Fibroblast of peridontal ligament (primary cell): ENCODE measurements around the gene NME3.
"Not testable (repeated sequence)": the region's sequence is repeated elsewhere in the genome, so short reads cannot be mapped to it uniquely, and the experiment has no call there.

Experiments used
- DNase-seq: peaks from one replicate; pipeline ENCODE4 v3.0.0-alpha.2; 2010; ENCODE audit errors: extremely low read depth

Gene NME3

GRCh38 chr16:1771188-1771863 is at the start of gene NME3:
Gene NME3 (minus strand): TSS chr16:1771543. CDS start chr16:1771534, 9 bp downstream.
- DNase-seq: peak; percentile 57

DNA sequence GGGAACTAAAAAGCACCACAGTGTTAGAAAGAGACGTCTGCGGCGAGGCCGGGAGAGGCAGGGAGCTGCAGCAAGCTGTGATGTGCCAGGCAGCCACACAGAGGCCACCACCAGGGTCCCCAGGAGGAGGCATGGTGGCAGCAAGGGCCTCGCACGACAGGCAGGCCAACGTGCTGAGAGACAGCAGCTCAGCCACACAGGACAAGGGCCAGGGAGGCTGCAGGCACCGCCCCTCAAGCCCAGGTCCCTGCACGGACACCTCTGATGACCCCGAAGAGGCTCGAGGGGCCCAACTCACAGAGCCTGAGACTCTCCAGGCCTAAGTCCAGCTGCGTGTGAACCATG is 49.6 kb upstream of the NME3 start:
- no peak for DNase-seq

DNA sequence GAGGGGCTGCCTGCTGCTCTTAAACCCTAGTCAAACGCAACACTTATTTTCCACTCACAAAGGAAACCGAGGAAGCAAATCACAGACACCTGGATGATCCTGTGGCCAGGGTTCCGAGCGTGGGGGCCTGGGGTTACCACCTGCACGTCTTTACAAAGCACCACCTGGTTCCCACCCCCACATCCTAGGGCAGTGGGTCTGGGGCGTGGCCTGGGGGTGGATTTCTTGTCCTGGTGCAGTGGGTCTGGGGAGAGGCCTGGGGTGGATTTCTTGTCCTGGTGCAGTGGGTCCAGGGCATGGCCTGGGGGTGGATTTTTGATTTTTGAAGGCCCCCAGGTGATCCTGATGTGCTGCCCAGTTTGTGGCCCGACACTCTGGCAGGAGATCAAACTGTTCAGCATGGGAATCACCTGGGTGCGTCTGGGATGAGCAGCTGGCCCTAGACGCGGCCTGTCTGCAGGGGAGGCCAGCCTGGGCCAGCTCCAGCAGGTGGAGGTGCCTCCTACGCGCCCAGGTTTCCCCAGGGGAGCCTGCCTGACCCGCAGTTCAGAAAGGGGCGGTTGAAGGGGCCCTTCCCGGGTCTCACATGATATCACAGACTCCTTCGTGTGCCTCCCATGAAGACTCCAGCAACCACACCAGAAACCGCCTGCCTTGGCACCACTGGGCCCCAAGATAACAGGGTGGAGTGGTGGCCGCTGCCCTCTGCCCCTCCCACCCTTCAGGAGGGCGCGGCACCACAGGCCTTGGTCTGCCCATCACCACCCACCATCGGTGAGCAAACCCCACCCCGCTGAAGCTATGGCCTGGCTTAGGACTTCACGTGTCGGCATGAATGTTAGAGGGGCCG is 49.0 kb upstream of the NME3 start:
- no peak for DNase-seq

DNA sequence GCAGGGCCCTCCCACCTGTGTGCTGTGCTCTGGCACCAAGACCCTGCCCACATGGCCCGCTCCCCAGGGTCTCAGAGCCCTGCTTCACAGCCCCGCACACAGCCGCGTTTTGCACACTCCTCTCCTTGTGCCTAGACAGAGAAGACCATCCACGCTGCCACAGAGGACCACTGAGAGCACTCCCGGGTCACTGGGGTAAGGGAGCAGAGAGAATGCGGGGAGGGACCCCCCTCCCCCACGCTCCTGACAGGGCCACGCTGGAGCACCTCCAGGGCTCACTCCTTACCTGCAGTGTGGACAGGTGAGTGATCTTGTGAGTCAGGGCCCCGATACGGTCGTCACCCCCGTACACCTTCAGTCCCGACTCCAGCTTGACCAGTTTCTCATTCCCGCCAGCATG is 48.3 kb upstream of the NME3 start:
- DNase-seq: no peak

GRCh38 chr16:1818873-1819525 is 47.7 kb upstream of the NME3 start:
- DNase-seq: no peak

GRCh38 chr16:1818204-1818872 is 47.0 kb upstream of the NME3 start:
- DNase-seq: no peak

DNA sequence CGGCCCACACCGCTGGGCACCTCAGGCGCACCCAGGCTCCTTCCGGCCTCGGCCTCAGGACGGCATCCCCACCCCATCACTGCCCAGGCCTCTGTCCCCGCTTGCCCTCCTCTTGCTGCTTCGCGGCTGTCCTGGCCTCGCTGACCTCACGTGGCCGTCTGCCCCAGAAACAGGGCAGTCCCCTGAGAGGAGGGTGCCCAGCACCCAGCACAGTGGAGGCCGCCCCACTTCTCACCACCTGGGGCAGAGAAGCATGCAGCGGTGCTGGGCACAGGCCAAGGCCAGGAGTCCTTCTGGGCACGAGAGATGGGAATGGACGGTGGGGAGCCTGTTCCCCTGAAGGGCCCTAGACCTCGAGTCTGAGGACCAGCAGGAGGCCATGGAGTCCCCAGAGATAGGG is 46.4 kb upstream of the NME3 start:
- no peak for DNase-seq

DNA sequence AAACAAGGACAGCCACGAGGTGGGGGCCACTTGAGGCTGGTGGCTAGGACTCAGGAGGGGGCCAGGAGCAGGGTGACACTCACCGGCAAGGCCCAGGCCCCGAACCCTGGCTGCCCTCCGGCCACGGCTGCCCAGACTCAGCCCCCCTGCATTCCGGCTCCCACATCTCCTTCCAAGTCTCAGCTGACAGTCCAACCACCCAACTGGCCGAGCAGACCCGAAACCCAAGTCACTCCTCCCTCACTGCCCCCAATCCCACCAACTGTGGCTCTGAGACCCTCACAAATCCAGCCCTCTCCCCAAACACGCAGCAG is 45.9 kb upstream of the NME3 start:
- no peak for DNase-seq

DNA sequence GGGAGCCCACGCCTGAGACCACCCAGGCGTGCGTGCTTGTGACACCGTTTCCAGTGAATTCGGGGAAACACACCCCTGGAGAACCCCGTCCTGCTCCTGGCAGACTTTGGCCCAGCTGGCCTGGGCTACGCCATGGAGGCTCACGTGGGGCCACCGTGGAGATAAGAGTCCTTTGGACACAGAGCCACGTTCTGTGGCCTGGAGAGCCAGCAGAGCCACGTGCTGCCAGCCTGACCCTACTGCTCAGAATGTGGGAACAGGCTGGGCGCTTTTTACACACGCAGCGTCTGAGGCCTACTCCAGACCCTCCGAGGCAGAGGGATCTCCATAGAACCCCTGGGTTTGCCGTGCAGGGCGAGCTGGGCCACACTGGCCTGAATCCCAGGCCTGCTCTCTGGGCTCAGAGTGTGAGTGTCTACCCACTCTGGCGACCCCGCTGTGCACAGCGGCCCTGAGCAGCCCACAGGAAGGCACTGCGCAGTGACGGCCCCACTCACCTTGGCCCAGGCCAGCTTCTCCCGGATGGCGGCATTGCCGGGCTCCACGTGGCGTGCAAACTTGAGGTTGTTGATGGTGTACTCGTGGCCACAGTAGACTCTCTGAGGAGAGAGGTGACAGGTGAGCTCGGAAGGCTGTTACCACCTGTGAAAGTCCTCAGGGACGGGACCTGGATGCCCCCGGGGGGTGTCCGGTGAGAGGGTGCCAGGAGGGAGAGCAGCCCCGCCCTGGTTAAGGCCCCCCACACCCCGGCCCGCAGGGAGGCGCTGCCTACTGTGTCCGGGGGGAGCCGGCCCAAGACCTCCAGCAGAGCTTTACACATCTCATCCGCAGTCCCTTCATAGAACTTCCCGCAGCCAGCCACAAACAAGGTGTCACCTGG is 45.3 kb upstream of the NME3 start:
- DNase-seq: no peak

DNA sequence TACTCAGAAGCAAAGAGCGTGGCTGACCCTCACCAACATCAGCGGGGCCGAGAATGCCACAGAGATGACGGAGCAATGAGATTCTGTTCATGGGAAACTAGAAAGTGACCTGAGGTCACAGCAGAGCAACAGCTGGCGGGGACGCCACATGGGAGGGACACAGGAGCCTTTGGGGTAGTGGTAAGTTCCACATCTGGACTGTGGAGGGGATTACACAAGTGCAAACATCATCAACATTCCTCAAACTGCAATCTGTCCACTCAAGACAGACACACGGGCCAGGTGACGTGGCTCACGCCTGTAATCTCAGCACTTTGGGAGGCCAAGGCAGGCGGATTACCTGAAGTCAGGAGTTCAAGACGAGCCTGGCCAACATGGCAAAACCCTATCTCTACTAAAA is 44.1 kb upstream of the NME3 start:
- DNase-seq: no peak

DNA sequence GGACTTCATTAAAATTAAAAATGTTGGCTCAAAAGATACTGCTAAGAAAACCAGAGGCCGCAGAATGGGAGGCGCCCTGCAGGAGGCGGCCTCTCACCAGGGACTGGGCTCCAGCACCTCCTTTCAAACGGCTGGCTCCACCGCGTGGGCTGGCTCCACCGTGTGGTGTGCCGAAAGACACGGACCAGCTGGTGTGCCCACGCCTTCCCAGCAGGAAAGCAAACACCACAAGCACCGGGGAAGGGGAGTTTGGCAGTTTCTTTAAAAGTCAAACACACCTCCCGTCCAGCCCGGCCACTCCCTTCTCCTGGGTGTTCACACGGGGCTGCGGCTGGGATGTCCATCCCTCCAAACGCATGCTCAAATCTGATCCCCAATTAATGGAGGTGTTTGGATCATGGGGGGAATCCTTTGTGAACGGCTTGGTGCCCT is 41.4 kb upstream of the NME3 start:
- DNase-seq: peak; percentile 59

- no peak for DNase-seq
Measured at GRCh38 chr16:1810536-1810935, 39.2 kb upstream of the NME3 start.

- DNase-seq: no peak
Measured at GRCh38 chr16:1810106-1810505, 38.8 kb upstream of the NME3 start.

GRCh38 chr16:1809281-1809801 is 38.0 kb upstream of the NME3 start:
- DNase-seq: no peak

DNA sequence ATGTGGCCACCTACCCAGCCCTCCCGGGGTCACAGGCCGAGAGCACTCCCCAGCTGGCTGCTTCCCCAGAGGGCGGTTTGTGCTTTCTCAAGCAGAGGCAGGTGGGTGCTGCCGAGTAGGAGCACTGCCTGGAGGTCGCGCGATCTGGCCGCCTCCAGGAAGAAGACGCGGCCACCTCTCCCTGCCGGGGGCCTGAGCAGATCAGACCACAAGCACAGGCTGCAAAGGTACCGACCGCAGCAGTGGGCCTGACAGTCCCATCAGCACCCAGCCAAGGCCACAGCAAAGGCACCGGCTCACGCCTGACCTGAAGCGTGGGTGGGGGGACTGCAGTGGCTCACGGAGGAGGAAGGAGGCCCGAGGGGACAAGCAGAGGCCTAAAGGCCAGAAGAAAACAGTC is 37.3 kb upstream of the NME3 start:
- no peak for DNase-seq

- DNase-seq: no peak
Measured at GRCh38 chr16:1807626-1808025, 36.3 kb upstream of the NME3 start.

DNA sequence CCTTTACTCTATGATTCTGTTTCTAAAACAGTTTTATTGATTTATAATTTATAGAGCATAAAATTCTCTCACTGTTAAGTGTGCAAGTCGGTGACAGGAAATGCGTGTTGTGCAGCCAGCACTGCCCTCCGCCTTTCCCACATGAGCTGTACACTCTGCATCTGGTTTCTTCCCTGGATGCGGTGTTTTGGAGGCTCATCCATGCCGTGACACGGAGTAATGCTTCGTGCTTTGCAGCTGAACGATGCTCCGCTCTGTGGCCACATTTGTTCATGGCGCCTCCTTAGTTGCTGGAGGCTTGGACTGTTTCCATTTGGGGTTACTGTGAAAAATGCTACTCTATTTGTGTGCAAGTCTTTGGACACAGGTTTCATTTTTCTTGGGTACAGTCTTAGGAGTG is 29.4 kb upstream of the NME3 start:
- no peak for DNase-seq

- DNase-seq: not testable (repeated sequence)
Measured at GRCh38 chr16:1799263-1799662, 27.9 kb upstream of the NME3 start.

GRCh38 chr16:1794908-1795666 is 23.7 kb upstream of the NME3 start:
- DNase-seq: no peak

DNA sequence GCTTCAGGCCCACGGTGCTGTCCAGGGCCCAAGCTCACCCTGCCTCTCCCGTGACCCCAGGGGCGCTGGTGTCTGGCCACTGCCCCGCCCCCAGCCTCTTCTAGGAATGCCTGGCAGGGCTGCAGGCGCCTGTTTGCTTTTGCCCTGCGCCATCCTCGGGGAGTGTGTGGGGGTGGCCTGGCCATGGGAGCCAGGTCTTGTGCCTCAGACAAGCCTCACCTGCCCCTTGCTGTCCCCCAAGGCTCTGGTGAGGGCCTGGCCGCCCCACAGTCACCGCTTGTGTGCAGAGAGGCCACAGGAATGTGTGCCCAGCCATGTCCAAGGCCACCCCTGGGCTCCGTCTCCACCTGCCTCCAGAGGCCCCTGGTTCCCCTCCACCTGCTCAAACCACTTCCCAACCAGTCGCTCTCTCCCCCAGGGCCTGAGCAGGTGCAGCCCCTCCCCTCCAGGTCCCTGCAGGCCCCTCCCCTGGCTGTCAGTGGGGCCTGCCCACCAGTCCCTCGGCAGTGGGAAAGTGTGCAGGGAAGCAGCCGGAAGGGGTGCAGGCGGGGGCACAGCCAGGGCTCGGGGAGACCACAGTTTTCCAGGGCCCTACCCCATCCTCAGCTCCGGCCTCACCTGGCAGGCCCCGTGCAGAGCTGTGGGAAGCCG is 23.0 kb upstream of the NME3 start:
- DNase-seq: no peak
